SU-DHL-6 (cell line): Measurements from ENCODE around the gene CEBPG.

Source experiments
- CTCF ChIP-seq: fragments of 200-600 bp; sonication (generic); IDR thresholded peaks from one replicate; pipeline ENCODE4 v1.5.1; 2017; ENCODE audit warnings: antibody characterized with exemption, mild to moderate bottlenecking, low read length, moderate library complexity; ENCODE audit not compliant: insufficient read depth, poor library complexity, severe bottlenecking
- EZH2phosphoT487 ChIP-seq: fragments of 200-600 bp; sonication (generic), shearing (Covaris generic); conservative IDR thresholded peaks from 2 replicates; pipeline ENCODE4 v1.6.1; 2018; ENCODE audit warnings: mild to moderate bottlenecking, antibody characterized with exemption, low read length, moderate library complexity, mixed read lengths

- TF ChIP-seq CTCF (no peak), EZH2phosphoT487 (no peak)
Observed at GRCh38 chr19:33358408-33358807, 15.1 kb upstream of the CEBPG start.
